HG02763 (cell line): ENCODE data around the gene ALOXE3.

ENCODE experiments used
- ATAC-seq: cut with Tn5 transposase; IDR thresholded peaks from one replicate; pipeline ENCODE4 v1.9.1; 2021; ENCODE audit warnings: mild to moderate bottlenecking, moderate library complexity; ENCODE audit not compliant: unreplicated experiment

The ALOXE3 gene

GRCh38 chr17:8154608-8155155 lies 36.4 kb upstream of the ALOXE3 start:
- no peak for ATAC-seq

- no peak for ATAC-seq
Measured at GRCh38 chr17:8153957-8154607, 35.8 kb upstream of the ALOXE3 start.

GRCh38 chr17:8153525-8153956 lies 35.2 kb upstream of the ALOXE3 start:
- ATAC-seq: no peak

GRCh38 chr17:8153031-8153451 lies 34.7 kb upstream of the ALOXE3 start:
- no peak for ATAC-seq

GRCh38 chr17:8152112-8152775 lies 33.9 kb upstream of the ALOXE3 start, which contains the start of gene PER1:
PER1 (minus strand) TSS chr17:8152404; CDS start chr17:8150706, 1,698 bp downstream.
- no peak for ATAC-seq

- ATAC-seq: no peak
Measured at GRCh38 chr17:8151641-8152111, 33.4 kb upstream of the ALOXE3 start.

GRCh38 chr17:8151120-8151640 lies 32.9 kb upstream of the ALOXE3 start:
- peak; percentile 49 for ATAC-seq

GRCh38 chr17:8150194-8151119 lies 32.1 kb upstream of the ALOXE3 start:
- no peak for ATAC-seq

- no peak for ATAC-seq
Measured at GRCh38 chr17:8149419-8150193, 31.3 kb upstream of the ALOXE3 start.

- ATAC-seq: no peak
Measured at GRCh38 chr17:8148560-8148959, 30.2 kb upstream of the ALOXE3 start.

GRCh38 chr17:8147805-8148404 lies 29.6 kb upstream of the ALOXE3 start:
- no peak for ATAC-seq

- ATAC-seq: no peak
Measured at GRCh38 chr17:8147141-8147804, 29.0 kb upstream of the ALOXE3 start.

- ATAC-seq: no peak
Measured at GRCh38 chr17:8146381-8147140, 28.2 kb upstream of the ALOXE3 start.

GRCh38 chr17:8145811-8146210 lies 27.5 kb upstream of the ALOXE3 start:
- no peak for ATAC-seq

- no peak for ATAC-seq
Measured at GRCh38 chr17:8144401-8145231, 26.3 kb upstream of the ALOXE3 start.

- no peak for ATAC-seq
Measured at GRCh38 chr17:8143581-8144400, 25.5 kb upstream of the ALOXE3 start.
